ENCODE measurements around the gene MYOM1. TPM values are rescaled to one million over a fixed set of nuclear protein-coding genes. Genes with fewer than 3 reads are reported as not detected.

MYOM1 gene
- total RNA-seq, 2 experiments from 2014 or later: 0.60 to 0.82 TPM

DNA sequence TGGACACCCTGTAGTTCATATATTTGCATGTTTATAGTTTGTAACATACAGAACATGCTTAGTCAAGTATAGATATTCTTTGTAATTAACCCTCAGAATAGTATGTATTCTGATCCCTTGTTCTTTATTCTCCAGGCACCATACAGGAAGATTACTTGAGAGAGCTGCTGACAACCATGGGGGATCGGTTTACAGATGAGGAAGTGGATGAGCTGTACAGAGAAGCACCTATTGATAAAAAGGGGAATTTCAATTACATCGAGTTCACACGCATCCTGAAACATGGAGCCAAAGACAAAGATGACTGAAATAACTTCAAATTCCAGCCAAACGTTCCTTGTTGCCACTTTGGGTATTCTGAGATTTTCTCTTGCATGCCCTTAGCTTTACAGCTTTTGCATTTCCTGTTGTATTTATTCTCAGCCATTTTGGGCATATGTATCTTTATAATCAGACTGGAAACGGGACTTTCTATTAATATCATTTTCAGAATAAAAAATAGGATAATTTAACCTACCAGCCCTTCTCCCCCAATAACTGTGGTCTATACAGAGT is 35.9 kb upstream of the MYOM1 start:
- Mint-ChIP-seq H3K4me3 (no peak overlapping the region), H3K27me3 (no peaks in the 10 kb centered on the region), H3K9me3 (no peaks in the 10 kb centered on the region), H3K36me3 (peaks cover 58% of the 10 kb centered on the region), H3K4me1 (peaks cover 76% of the 10 kb centered on the region), H3K27ac (peak overlapping the region; percentile 77)
- DNase-seq: no peak

- Mint-ChIP-seq H3K27ac (peak overlapping the region; percentile 77), H3K4me3 (no peak overlapping the region), H3K9me3 (no peaks in the 10 kb centered on the region), H3K27me3 (no peaks in the 10 kb centered on the region), H3K4me1 (peaks cover 77% of the 10 kb centered on the region), H3K36me3 (peaks cover 64% of the 10 kb centered on the region)
- no peak for DNase-seq
Observed at GRCh38 chr18:3254725-3255124, 35.0 kb upstream of the MYOM1 start.

- peaks cover 66% of the 10 kb centered on the region for H3K4me1 Mint-ChIP-seq
- no peak for DNase-seq
- no peaks in the 10 kb centered on the region for H3K27me3 Mint-ChIP-seq
- no peaks in the 10 kb centered on the region for H3K9me3 Mint-ChIP-seq
- peak overlapping the region; percentile 74 for H3K27ac Mint-ChIP-seq
- peaks cover 69% of the 10 kb centered on the region for H3K36me3 Mint-ChIP-seq
- H3K4me3 Mint-ChIP-seq: no peak overlapping the region
Observed at GRCh38 chr18:3252843-3253242, 33.1 kb upstream of the MYOM1 start.

- H3K9me3 Mint-ChIP-seq: no peaks in the 10 kb centered on the region
- no peaks in the 10 kb centered on the region for H3K27me3 Mint-ChIP-seq
- H3K4me1 Mint-ChIP-seq: peaks cover 58% of the 10 kb centered on the region
- no peak for DNase-seq
- H3K27ac Mint-ChIP-seq: peak overlapping the region; percentile 80
- H3K4me3 Mint-ChIP-seq: peak overlapping the region; percentile 63
- H3K36me3 Mint-ChIP-seq: peaks cover 59% of the 10 kb centered on the region
Observed at GRCh38 chr18:3251963-3252277, 32.2 kb upstream of the MYOM1 start.

GRCh38 chr18:3251249-3251962 is 31.6 kb upstream of the MYOM1 start:
- DNase-seq: no peak
- peak overlapping the region; percentile 80 for H3K27ac Mint-ChIP-seq
- no peaks in the 10 kb centered on the region for H3K9me3 Mint-ChIP-seq
- peak overlapping the region; percentile 63 for H3K4me3 Mint-ChIP-seq
- H3K4me1 Mint-ChIP-seq: peaks cover 55% of the 10 kb centered on the region
- H3K27me3 Mint-ChIP-seq: no peaks in the 10 kb centered on the region
- peaks cover 55% of the 10 kb centered on the region for H3K36me3 Mint-ChIP-seq

DNA sequence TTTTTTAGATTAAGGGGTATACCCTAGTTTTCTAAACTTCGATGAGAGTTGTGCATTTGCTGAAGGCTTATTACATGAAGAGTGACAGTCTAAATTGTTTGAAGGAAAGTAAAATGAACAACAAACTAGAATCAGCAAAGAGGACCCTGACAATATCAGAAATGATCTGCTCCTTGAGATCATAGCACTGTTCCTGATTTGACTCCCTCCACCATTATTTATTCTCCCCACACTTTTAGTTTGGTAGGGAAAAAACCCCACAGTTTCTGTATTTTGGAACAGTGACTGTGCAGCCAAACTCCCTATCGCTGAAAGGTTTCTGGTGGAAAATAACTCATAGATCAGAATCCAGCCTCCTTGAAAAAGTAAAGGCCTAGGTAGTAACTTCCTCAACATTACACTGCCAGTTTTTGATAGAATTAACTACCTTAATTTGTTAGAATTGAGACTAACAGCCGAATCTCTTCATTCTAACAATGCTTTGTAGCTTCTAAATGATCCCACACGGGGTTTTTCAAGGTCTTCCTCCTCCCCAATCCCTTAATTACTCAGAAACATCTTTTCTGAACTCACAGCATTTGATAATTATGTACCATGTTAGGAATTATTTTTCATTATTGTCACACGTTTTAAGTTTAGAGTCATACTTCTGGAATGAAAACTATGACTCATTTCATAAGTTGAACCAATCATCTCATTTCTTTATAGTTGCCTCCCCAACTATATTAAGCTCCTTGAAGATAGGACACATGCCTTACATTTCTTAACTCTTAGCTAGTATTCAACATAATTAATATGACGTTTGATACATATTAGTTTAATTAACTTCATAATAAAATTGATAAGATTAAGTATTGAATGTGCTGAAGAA is 30.7 kb upstream of the MYOM1 start:
- H3K27ac Mint-ChIP-seq: peak overlapping the region; percentile 90
- H3K27me3 Mint-ChIP-seq: no peaks in the 10 kb centered on the region
- peak overlapping the region; percentile 83 for H3K4me3 Mint-ChIP-seq
- DNase-seq: no peak
- H3K4me1 Mint-ChIP-seq: peaks cover 54% of the 10 kb centered on the region
- peaks cover 48% of the 10 kb centered on the region for H3K36me3 Mint-ChIP-seq
- H3K9me3 Mint-ChIP-seq: no peaks in the 10 kb centered on the region

DNA sequence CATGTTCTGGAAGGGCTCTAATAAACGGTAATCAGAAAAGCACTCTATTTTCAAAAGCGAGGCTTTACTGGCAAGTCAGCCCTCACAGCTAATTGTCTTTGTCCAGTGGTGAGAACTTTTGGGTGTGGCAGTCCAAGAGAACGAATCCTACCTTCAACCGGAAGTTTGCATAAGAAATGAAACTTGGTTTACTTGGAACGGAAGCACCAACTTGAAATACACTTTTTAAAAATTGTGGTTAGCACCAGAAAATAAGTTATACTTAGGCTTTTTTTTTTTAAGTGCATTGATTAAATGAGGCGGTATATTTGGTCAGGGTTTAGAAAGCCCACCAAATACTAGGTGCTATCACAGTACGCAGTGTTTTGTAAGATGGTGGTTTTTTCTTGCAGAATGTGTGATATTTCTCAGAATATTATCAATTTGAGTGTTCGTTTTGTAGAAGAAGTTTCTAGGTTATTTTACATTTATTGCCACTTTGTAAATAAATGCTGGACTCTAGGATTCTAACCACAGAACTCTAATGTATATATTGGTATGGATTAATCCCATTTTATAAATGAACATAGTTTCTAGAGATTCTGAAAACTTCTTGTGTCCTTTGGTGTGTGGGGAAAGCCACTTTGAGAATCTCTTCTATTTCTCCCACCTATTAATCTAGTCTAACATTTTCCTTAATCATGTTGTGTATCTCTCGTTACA is 29.0 kb upstream of the MYOM1 start:
- Mint-ChIP-seq H3K4me3 (peak overlapping the region; percentile 83), H3K9me3 (no peaks in the 10 kb centered on the region), H3K27me3 (no peaks in the 10 kb centered on the region), H3K4me1 (peaks cover 53% of the 10 kb centered on the region), H3K27ac (peak overlapping the region; percentile 92), H3K36me3 (peaks cover 36% of the 10 kb centered on the region)
- DNase-seq: no peak

GRCh38 chr18:3248062-3248657 is 28.4 kb upstream of the MYOM1 start:
- Mint-ChIP-seq H3K27me3 (no peaks in the 10 kb centered on the region), H3K4me3 (peak overlapping the region; percentile 83), H3K36me3 (peaks cover 30% of the 10 kb centered on the region), H3K4me1 (peaks cover 47% of the 10 kb centered on the region), H3K9me3 (no peaks in the 10 kb centered on the region), H3K27ac (peak overlapping the region; percentile 92)
- DNase-seq: no peak

GRCh38 chr18:3247240-3248061 is 27.7 kb upstream of the MYOM1 start, which contains the start of gene MYL12A:
Gene MYL12A, plus strand, starts transcription at chr18:3247801. Its CDS starts 5,447 bp downstream, at chr18:3253248.
- Mint-ChIP-seq H3K36me3 (peaks cover 26% of the 10 kb centered on the region), H3K4me1 (peaks cover 40% of the 10 kb centered on the region), H3K27me3 (no peaks in the 10 kb centered on the region)

GRCh38 chr18:3246635-3247239 is 27.0 kb upstream of the MYOM1 start:
- Mint-ChIP-seq H3K9me3 (peaks cover 6% of the 10 kb centered on the region), H3K27ac (peak overlapping the region; percentile 92), H3K4me1 (peaks cover 34% of the 10 kb centered on the region), H3K27me3 (no peaks in the 10 kb centered on the region), H3K36me3 (peaks cover 33% of the 10 kb centered on the region), H3K4me3 (peak overlapping the region; percentile 83)
- no peak for DNase-seq

More at GRCh38 chr18:3247240-3248061, 27.7 kb upstream of the MYOM1 start, which contains the start of gene MYL12A:
- Mint-ChIP-seq H3K4me3 (peak within 1 kb of the TSS; percentile 83), H3K27ac (peak within 1 kb of the TSS; percentile 92), H3K9me3 (no peaks in the 10 kb centered on the region)
- DNase-seq: peak; percentile 98

- H3K36me3 Mint-ChIP-seq: peaks cover 40% of the 10 kb centered on the region
- H3K9me3 Mint-ChIP-seq: peaks cover 7% of the 10 kb centered on the region
- peak overlapping the region; percentile 83 for H3K4me3 Mint-ChIP-seq
- H3K27me3 Mint-ChIP-seq: no peaks in the 10 kb centered on the region
- H3K4me1 Mint-ChIP-seq: peaks cover 28% of the 10 kb centered on the region
- peak; percentile 86 for DNase-seq
- peak overlapping the region; percentile 92 for H3K27ac Mint-ChIP-seq
Observed at GRCh38 chr18:3245853-3246634, 26.3 kb upstream of the MYOM1 start.

GRCh38 chr18:3245185-3245564 is 25.4 kb upstream of the MYOM1 start:
- Mint-ChIP-seq H3K9me3 (peaks cover 14% of the 10 kb centered on the region), H3K4me1 (peaks cover 23% of the 10 kb centered on the region), H3K36me3 (peaks cover 44% of the 10 kb centered on the region), H3K27ac (no peak overlapping the region), H3K4me3 (peak overlapping the region; percentile 83), H3K27me3 (no peaks in the 10 kb centered on the region)
- no peak for DNase-seq

DNA sequence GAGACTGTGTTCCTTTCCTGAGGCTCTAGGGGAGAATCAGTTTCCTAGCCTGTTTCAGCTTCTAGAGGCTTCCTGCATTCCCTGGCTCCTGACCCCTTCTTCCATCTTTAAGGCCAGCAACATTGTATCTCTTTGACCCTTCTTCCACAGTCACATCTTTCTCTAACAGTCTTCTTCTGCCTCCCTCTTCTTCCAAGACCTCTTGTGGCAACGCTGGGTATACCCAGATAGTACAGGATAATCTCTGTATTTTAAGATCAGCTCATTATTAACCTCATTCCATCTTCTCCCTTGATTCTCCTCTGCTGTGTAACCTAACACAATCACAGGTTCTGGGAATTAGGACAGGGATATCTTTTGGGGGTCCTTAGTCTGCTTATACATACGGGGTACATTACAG is 19.0 kb upstream of the MYOM1 start:
- no peaks in the 10 kb centered on the region for H3K27me3 Mint-ChIP-seq

More for the DNA sequence above, 19.0 kb upstream of the MYOM1 start:
- peaks cover under 1% of the 10 kb centered on the region for H3K4me1 Mint-ChIP-seq
- peaks cover 23% of the 10 kb centered on the region for H3K36me3 Mint-ChIP-seq
- no peak overlapping the region for H3K27ac Mint-ChIP-seq
- no peak for DNase-seq
- H3K4me3 Mint-ChIP-seq: no peak overlapping the region
- peaks cover 14% of the 10 kb centered on the region for H3K9me3 Mint-ChIP-seq
